HCT116 (cell line): ENCODE data around the gene FOXO3. TPM values are rescaled to one million over a fixed set of nuclear protein-coding genes. Genes with fewer than 3 reads are reported as not detected.

ENCODE experiments used
- ATAC-seq: fragments of 200-7000 bp; cut with Tn5 transposase; 2 replicates; pipeline ENCODE4 v1.9.1; 2020; ENCODE audit warnings: mild to moderate bottlenecking, moderate library complexity
- BruUV-seq: library from RNA; stranded (reverse); fragments of 400-500 nt; replicated peaks from 2 replicates; lab custom pipeline; 2021; lab: Mats Ljungman, UMichigan
- CTCF ChIA-PET: fragments of 300-600 bp; sonication (Branson Sonifier 250); formaldehyde crosslinking; loops from one replicate; lab custom pipeline; 2021; ENCODE audit warnings: antibody characterized with exemption; lab: Charles Lee
- POLR2A ChIA-PET: fragments of 300-600, 350-600 bp; sonication (Branson Sonifier 250); formaldehyde crosslinking; loops from one replicate; lab custom pipeline; 2021; ENCODE audit warnings: antibody characterized with exemption; lab: Charles Lee
- RAD21 ChIA-PET, 2 experiments: fragments of 300-600 bp; sonication (Branson Sonifier 250); formaldehyde crosslinking; loops; one replicate each; lab custom pipeline; 2023; ENCODE audit warnings: low total read pairs in 2 of 2; ENCODE audit not compliant: uncharacterized antibody in 2 of 2, unreplicated experiment in 2 of 2, low non-redundant PET in 1 of 2; lab: Charles Lee
- DNase-seq: peaks from one replicate; pipeline ENCODE4 v3.0.0-alpha.2; 2010; ENCODE audit warnings: low read depth, low spot score
- H2AFZ ChIP-seq: fragments of 200-600 bp; shearing (Covaris generic), sonication (generic); 2 replicates; pipeline ENCODE4 v1.6.1; 2017; ENCODE audit warnings: low read depth, mixed run types, mixed read lengths, antibody characterized with exemption, low read length; ENCODE audit not compliant: poor library complexity, severe bottlenecking
- H3K27ac ChIP-seq: 2 replicates; pipeline ENCODE4 v1.5.1; 2012; ENCODE audit warnings: low read depth, low read length
- H3K27me3 ChIP-seq: fragments of 200-600 bp; sonication (generic); 2 replicates; pipeline ENCODE4 v1.6.1; 2016; ENCODE audit warnings: mixed run types, low read length, mixed read lengths; ENCODE audit not compliant: insufficient read depth
- H3K36me3 ChIP-seq, 2 experiments: fragments of 200-500 bp in 1 of 2; fragments of 200-600 bp in 1 of 2; sonication (Bioruptor generic) in 1 of 2; sonication (generic) in 1 of 2; 2 replicates each; pipeline versions ENCODE4 v1.5.1 to v1.6.1; 2014 to 2016; ENCODE audit warnings: low read length in 2 of 2, inconsistent platforms in 1 of 2, mixed read lengths in 1 of 2, mixed run types in 1 of 2; ENCODE audit not compliant: insufficient read depth in 2 of 2, control insufficient read depth in 1 of 2
- H3K4me1 ChIP-seq, 2 experiments: fragments of 200-600 bp in 1 of 2; sonication (generic) in 1 of 2; 2 replicates each; pipeline versions ENCODE4 v1.5.1 to v1.6.1; 2012 to 2017; ENCODE audit warnings: low read length in 2 of 2, inconsistent platforms in 1 of 2, mild to moderate bottlenecking in 1 of 2, mixed read lengths in 1 of 2, mixed run types in 1 of 2, moderate library complexity in 1 of 2; ENCODE audit not compliant: insufficient read depth in 2 of 2, control insufficient read depth in 1 of 2
- H3K4me2 ChIP-seq: fragments of 200-600 bp; sonication (generic); 2 replicates; pipeline ENCODE4 v1.6.1; 2017; ENCODE audit warnings: mixed run types, low read length, mixed read lengths
- H3K4me3 ChIP-seq, 2 experiments: fragments of 200-600 bp in 1 of 2; sonication (generic) in 1 of 2; replicated peaks in 1 of 2; 2 replicates each; pipeline ENCODE4 v1.5.1; 2011 to 2016; ENCODE audit warnings: low read length in 2 of 2, control low read depth in 1 of 2, low read depth in 1 of 2, mild to moderate bottlenecking in 1 of 2, mixed read lengths in 1 of 2, mixed run types in 1 of 2
- H3K79me2 ChIP-seq: fragments of 200-600 bp; sonication (generic); 2 replicates; pipeline ENCODE4 v1.6.1; 2017; ENCODE audit warnings: mild to moderate bottlenecking, mixed run types, low read length, moderate library complexity, mixed read lengths; ENCODE audit not compliant: insufficient read depth
- H3K9ac ChIP-seq: fragments of 200-600 bp; sonication (generic); 2 replicates; pipeline ENCODE4 v1.6.1; 2016; ENCODE audit warnings: low read length, mixed read lengths
- H3K9me2 ChIP-seq: fragments of 200-600 bp; sonication (generic), shearing (Covaris generic); 2 replicates; pipeline ENCODE4 v1.6.1; 2017; ENCODE audit warnings: mixed run types, mild to moderate bottlenecking, moderate library complexity; ENCODE audit not compliant: insufficient read depth
- H3K9me3 ChIP-seq, 2 experiments: fragments of 200-500 bp in 1 of 2; fragments of 200-600 bp in 1 of 2; sonication (Bioruptor generic) in 1 of 2; sonication (generic) in 1 of 2; 2 replicates each; pipeline ENCODE4 v1.6.1; 2014 to 2017; ENCODE audit warnings: low read length in 2 of 2, mixed read lengths in 2 of 2, inconsistent platforms in 1 of 2, low read depth in 1 of 2, mild to moderate bottlenecking in 1 of 2, mixed run types in 1 of 2, moderate library complexity in 1 of 2; ENCODE audit not compliant: control insufficient read depth in 1 of 2, insufficient read depth in 1 of 2
- H4K20me1 ChIP-seq: fragments of 200-600 bp; sonication (generic), shearing (Covaris generic); 2 replicates; pipeline ENCODE4 v1.6.1; 2017; ENCODE audit warnings: mixed run types, mild to moderate bottlenecking, moderate library complexity; ENCODE audit not compliant: insufficient read depth
- CBX3 ChIP-seq: IDR thresholded peaks from 2 replicates; pipeline ENCODE4 v1.6.1; 2012; ENCODE audit warnings: low read depth
- CEBPB ChIP-seq: IDR thresholded peaks from 2 replicates; pipeline ENCODE4 v1.6.1; 2012; ENCODE audit warnings: low read depth
- EGR1 ChIP-seq: IDR thresholded peaks from 2 replicates; pipeline ENCODE4 v1.6.1; 2012; ENCODE audit warnings: low read depth
- ELF1 ChIP-seq: IDR thresholded peaks from 2 replicates; pipeline ENCODE4 v1.6.1; 2012; ENCODE audit warnings: low read depth, borderline replicate concordance
- EZH2 ChIP-seq: fragments of 200-600 bp; sonication (generic); IDR thresholded peaks from 2 replicates; pipeline ENCODE4 v1.6.1; 2017; ENCODE audit warnings: antibody characterized with exemption, mixed run types
- EZH2phosphoT487 ChIP-seq: fragments of 200-600 bp; IDR thresholded peaks from 2 replicates; pipeline ENCODE4 v1.6.1; 2018; ENCODE audit warnings: antibody characterized with exemption, borderline replicate concordance
- FOSL1 ChIP-seq: IDR thresholded peaks from 2 replicates; pipeline ENCODE4 v1.6.1; 2012; ENCODE audit warnings: low read depth
- JUND ChIP-seq: IDR thresholded peaks from 2 replicates; pipeline ENCODE4 v1.6.1; 2012
- POLR2AphosphoS5 ChIP-seq: IDR thresholded peaks from 2 replicates; pipeline ENCODE4 v1.6.1; 2011; ENCODE audit warnings: mild to moderate bottlenecking, low read depth, low read length, moderate library complexity
- RAD21 ChIP-seq: IDR thresholded peaks from 2 replicates; pipeline ENCODE4 v1.6.1; 2012; ENCODE audit warnings: low read depth, mild to moderate bottlenecking
- SIN3A ChIP-seq: IDR thresholded peaks from 2 replicates; pipeline ENCODE4 v1.6.1; 2012; ENCODE audit warnings: low read depth
- SP1 ChIP-seq: IDR thresholded peaks from 2 replicates; pipeline ENCODE4 v1.6.1; 2012; ENCODE audit warnings: low read depth
- SRF ChIP-seq: IDR thresholded peaks from 2 replicates; pipeline ENCODE4 v1.6.1; 2012; ENCODE audit warnings: low read depth
- TCF7L2 ChIP-seq: IDR thresholded peaks from 2 replicates; pipeline ENCODE4 v1.7.0; 2011; ENCODE audit warnings: borderline replicate concordance, inconsistent platforms; ENCODE audit not compliant: insufficient read depth, insufficient read length; ENCODE audit errors: extremely low read depth
- YY1 ChIP-seq: IDR thresholded peaks from 2 replicates; pipeline ENCODE4 v1.6.1; 2011; ENCODE audit warnings: low read length, low read depth, moderate library complexity, mild to moderate bottlenecking; ENCODE audit not compliant: insufficient replicate concordance; ENCODE audit errors: extremely low read depth
- ZFX ChIP-seq: fragments of 450-650 bp; IDR thresholded peaks from 2 replicates; pipeline ENCODE4 v1.6.1; 2017
- ZNF274 ChIP-seq: fragments of 200-500 bp; sonication (Bioruptor generic); IDR thresholded peaks from 2 replicates; pipeline ENCODE4 v1.6.1; 2014; ENCODE audit warnings: mild to moderate bottlenecking, low read depth, low read length, inconsistent platforms
- intact Hi-C: fragments of 100-400 bp; cut with micrococcal nuclease; formaldehyde crosslinking; loops from 2 replicates; pipeline ENCODE4 v1.10.0; 2022
- total RNA-seq: library from RNA; stranded (reverse); gene quantifications from one replicate; pipeline ENCODE4 v1.2.1, GENCODE V29; 2021; ENCODE audit not compliant: unreplicated experiment
- TF ChIP-seq, protein P1 (sequence below): IDR thresholded peaks from 2 replicates; pipeline ENCODE4 v1.6.1; 2012
- TF ChIP-seq, protein P2 (sequence below): IDR thresholded peaks from 2 replicates; pipeline ENCODE4 v1.6.1; 2012
- TF ChIP-seq, protein P3 (sequence below): IDR thresholded peaks from 2 replicates; pipeline ENCODE4 v1.6.1; 2012; ENCODE audit warnings: low read depth

Gene FOXO3
- total RNA-seq, 1 experiment from 2014 or later: 40.0 TPM

DNA sequence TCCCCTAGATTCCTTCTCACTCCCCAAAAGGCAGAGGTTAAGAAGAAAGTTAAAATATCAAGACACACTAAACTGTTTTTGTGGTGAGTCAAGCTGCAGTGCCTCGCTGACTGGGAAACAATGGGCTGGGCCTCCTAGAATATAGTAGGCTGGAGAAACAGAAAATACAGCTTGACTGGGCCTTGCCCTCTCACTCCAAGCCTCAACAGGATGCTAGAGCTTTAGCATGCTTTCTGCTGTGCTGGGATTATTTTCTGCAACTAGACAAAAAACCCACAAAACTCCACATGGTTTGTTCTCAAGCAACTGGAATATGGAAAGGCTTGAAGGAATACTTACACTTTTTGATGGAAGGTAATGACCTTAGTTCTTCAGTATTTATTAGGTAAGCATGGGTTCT lies 27.9 kb downstream of the FOXO3 start:
- intact Hi-C loops: no loop called here
- peaks cover 35 to 56% of the 10 kb centered on the region in 2 experiments for H3K4me1 ChIP-seq
- no peak overlapping the region for H2AFZ ChIP-seq
- H4K20me1 ChIP-seq: 0 out of 2 replicates have a peak, but pooled peaks cover 4% of the 10 kb centered on the region
- H3K36me3 ChIP-seq: no peaks in the 10 kb centered on the region
- no peak for DNase-seq
- H3K9me2 ChIP-seq: no peaks in the 10 kb centered on the region
- H3K9me3 ChIP-seq: no peaks in the 10 kb centered on the region
- BruUV-seq: no TSS peak
- no peaks in the 10 kb centered on the region for H3K27me3 ChIP-seq
- peak overlapping the region; percentile 11 for H3K9ac ChIP-seq
- RAD21 ChIA-PET: interaction anchor here in 1 of 2 experiments (0.6 kb wide), 1 partner anchor 28 kb away, joined by 4 read pairs; no protein-coding TSS in a partner anchor
- CTCF ChIA-PET: no interaction called here
- TF ChIP-seq FOSL1: no peak
- TF ChIP-seq RAD21: no peak
- TF ChIP-seq, protein P1, sequence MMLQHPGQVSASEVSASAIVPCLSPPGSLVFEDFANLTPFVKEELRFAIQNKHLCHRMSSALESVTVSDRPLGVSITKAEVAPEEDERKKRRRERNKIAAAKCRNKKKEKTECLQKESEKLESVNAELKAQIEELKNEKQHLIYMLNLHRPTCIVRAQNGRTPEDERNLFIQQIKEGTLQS: no peak
- no peak for TF ChIP-seq EZH2phosphoT487
- no peak for TF ChIP-seq ELF1
- TF ChIP-seq SRF: no peak
- no peak for TF ChIP-seq TCF7L2
- TF ChIP-seq POLR2AphosphoS5: no peak
- no peak for TF ChIP-seq EGR1
- no peak for TF ChIP-seq JUND
- TF ChIP-seq YY1: no peak
- TF ChIP-seq SP1: no peak
- TF ChIP-seq, protein P2, sequence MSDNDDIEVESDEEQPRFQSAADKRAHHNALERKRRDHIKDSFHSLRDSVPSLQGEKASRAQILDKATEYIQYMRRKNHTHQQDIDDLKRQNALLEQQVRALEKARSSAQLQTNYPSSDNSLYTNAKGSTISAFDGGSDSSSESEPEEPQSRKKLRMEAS: no peak
- no peak for TF ChIP-seq SIN3A
- no peak for TF ChIP-seq EZH2
- TF ChIP-seq, protein P3, sequence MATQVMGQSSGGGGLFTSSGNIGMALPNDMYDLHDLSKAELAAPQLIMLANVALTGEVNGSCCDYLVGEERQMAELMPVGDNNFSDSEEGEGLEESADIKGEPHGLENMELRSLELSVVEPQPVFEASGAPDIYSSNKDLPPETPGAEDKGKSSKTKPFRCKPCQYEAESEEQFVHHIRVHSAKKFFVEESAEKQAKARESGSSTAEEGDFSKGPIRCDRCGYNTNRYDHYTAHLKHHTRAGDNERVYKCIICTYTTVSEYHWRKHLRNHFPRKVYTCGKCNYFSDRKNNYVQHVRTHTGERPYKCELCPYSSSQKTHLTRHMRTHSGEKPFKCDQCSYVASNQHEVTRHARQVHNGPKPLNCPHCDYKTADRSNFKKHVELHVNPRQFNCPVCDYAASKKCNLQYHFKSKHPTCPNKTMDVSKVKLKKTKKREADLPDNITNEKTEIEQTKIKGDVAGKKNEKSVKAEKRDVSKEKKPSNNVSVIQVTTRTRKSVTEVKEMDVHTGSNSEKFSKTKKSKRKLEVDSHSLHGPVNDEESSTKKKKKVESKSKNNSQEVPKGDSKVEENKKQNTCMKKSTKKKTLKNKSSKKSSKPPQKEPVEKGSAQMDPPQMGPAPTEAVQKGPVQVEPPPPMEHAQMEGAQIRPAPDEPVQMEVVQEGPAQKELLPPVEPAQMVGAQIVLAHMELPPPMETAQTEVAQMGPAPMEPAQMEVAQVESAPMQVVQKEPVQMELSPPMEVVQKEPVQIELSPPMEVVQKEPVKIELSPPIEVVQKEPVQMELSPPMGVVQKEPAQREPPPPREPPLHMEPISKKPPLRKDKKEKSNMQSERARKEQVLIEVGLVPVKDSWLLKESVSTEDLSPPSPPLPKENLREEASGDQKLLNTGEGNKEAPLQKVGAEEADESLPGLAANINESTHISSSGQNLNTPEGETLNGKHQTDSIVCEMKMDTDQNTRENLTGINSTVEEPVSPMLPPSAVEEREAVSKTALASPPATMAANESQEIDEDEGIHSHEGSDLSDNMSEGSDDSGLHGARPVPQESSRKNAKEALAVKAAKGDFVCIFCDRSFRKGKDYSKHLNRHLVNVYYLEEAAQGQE: no peak
- no peak for TF ChIP-seq CBX3
- TF ChIP-seq ZFX: no peak
- no peak for TF ChIP-seq CEBPB
- no peak for TF ChIP-seq ZNF274
- POLR2A ChIA-PET: interaction anchor here (0.6 kb wide), 1 partner anchor 164 kb away, joined by 3 read pairs; no protein-coding TSS in a partner anchor
- H3K27ac ChIP-seq: no peak overlapping the region
- peaks cover 93% of the 10 kb centered on the region for H3K79me2 ChIP-seq
- peak overlapping the region; percentile 48 for H3K4me2 ChIP-seq
- H3K4me3 ChIP-seq: no peak overlapping the region
- no peak for ATAC-seq
